NB4 (cell line): ENCODE measurements around the gene GREB1.

ENCODE experiments used
- MYC ChIP-seq: IDR thresholded peaks from 2 replicates; pipeline ENCODE4 v1.6.1; 2011; ENCODE audit warnings: low read depth, low read length
- TF ChIP-seq, protein P1 (sequence below): IDR thresholded peaks from one replicate; pipeline ENCODE4 v1.5.1; 2012; ENCODE audit warnings: low read depth, low read length
- TF ChIP-seq, protein P2 (sequence below): IDR thresholded peaks from 2 replicates; pipeline ENCODE4 v1.6.1; 2011; ENCODE audit warnings: low read depth, low read length

DNA sequence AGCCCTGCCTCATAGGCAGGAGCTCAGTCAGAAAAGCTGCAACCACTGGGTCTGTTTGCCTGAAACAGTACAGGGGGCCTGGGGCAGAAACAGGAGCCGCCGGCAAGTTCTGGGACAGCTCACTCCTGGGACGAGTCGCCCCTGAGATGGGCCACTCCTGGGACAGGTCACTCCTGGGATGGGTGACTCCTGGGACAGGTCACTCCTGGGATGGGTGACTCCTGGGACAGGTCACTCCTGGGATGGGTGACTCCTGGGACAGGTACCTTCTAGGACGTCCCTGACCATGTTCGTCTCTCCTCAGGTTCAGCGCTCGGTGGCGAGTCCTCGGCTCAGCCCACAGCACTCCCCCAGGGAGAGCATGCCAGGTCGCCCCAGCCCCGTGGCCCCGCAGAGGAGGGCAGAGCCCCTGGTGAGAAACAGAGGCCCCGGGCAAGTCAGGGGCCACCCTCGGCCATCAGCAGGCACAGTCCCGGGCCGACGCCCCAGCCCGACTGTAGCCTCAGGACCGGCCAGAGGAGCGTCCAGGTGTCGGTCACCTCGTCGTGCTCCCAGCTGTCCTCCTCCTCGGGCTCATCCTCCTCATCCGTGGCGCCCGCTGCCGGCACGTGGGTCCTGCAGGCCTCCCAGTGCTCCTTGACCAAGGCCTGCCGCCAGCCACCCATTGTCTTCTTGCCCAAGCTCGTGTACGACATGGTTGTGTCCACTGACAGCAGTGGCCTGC, 84.3 kb downstream of the GREB1 start:
- TF ChIP-seq MYC: no peak
- TF ChIP-seq, protein P1, sequence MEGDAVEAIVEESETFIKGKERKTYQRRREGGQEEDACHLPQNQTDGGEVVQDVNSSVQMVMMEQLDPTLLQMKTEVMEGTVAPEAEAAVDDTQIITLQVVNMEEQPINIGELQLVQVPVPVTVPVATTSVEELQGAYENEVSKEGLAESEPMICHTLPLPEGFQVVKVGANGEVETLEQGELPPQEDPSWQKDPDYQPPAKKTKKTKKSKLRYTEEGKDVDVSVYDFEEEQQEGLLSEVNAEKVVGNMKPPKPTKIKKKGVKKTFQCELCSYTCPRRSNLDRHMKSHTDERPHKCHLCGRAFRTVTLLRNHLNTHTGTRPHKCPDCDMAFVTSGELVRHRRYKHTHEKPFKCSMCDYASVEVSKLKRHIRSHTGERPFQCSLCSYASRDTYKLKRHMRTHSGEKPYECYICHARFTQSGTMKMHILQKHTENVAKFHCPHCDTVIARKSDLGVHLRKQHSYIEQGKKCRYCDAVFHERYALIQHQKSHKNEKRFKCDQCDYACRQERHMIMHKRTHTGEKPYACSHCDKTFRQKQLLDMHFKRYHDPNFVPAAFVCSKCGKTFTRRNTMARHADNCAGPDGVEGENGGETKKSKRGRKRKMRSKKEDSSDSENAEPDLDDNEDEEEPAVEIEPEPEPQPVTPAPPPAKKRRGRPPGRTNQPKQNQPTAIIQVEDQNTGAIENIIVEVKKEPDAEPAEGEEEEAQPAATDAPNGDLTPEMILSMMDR: no peak
- TF ChIP-seq, protein P2, sequence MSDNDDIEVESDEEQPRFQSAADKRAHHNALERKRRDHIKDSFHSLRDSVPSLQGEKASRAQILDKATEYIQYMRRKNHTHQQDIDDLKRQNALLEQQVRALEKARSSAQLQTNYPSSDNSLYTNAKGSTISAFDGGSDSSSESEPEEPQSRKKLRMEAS: no peak
